Vagina (tissue), 2 donors: ENCODE data around the gene ARHGAP20.

Source experiments
- POLR2A ChIP-seq, 2 donors: fragments of 450-650 bp; IDR thresholded peaks; one replicate each; pipeline ENCODE4 v1.6.1; 2017; ENCODE audit warnings: antibody characterized with exemption in 2 of 2, mild to moderate bottlenecking in 2 of 2, moderate library complexity in 2 of 2
- POLR2AphosphoS5 ChIP-seq, 2 donors: sonication (generic); formaldehyde crosslinking; IDR thresholded peaks; one replicate each; pipeline ENCODE4 v1.9.0; 2017; ENCODE audit warnings: antibody characterized with exemption in 2 of 2, mild to moderate bottlenecking in 2 of 2, low read depth in 1 of 2; ENCODE audit not compliant: insufficient read depth in 1 of 2
- TF ChIP-seq, protein P1 (sequence below), 3 experiments: fragments of 450-650 bp in 2 of 3; fragments of 200-600 bp in 1 of 3; sonication (generic) in 1 of 3; IDR thresholded peaks; one replicate each; pipeline ENCODE4 v1.5.1; 2017 to 2019; ENCODE audit warnings: antibody characterized with exemption in 3 of 3, mild to moderate bottlenecking in 2 of 3, moderate library complexity in 2 of 3

GRCh38 chr11:110712659-110713448 lies 617 bp upstream of the ARHGAP20 start:
- TF ChIP-seq POLR2A (IDR thresholded peaks at IDR 0.05) (no peak), POLR2AphosphoS5 (IDR thresholded peaks at IDR 0.05; ENCODE audit: insufficient read depth in 1 of 2, low read depth in 1 of 2) (peak in 1 of 2 donors; percentile 49)
- TF ChIP-seq, protein P1, sequence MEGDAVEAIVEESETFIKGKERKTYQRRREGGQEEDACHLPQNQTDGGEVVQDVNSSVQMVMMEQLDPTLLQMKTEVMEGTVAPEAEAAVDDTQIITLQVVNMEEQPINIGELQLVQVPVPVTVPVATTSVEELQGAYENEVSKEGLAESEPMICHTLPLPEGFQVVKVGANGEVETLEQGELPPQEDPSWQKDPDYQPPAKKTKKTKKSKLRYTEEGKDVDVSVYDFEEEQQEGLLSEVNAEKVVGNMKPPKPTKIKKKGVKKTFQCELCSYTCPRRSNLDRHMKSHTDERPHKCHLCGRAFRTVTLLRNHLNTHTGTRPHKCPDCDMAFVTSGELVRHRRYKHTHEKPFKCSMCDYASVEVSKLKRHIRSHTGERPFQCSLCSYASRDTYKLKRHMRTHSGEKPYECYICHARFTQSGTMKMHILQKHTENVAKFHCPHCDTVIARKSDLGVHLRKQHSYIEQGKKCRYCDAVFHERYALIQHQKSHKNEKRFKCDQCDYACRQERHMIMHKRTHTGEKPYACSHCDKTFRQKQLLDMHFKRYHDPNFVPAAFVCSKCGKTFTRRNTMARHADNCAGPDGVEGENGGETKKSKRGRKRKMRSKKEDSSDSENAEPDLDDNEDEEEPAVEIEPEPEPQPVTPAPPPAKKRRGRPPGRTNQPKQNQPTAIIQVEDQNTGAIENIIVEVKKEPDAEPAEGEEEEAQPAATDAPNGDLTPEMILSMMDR (IDR thresholded peaks at IDR 0.05): peak in 1 of 3 experiments; percentile 34
